ENCODE data around the gene MRPL43.
"Not testable (repeated sequence)": the region's sequence is repeated elsewhere in the genome, so short reads cannot be mapped to it uniquely, and the experiment has no call there.

MRPL43 gene
- 35.3 to 35.4 reads per million in 2 experiments for total RNA-seq

- peak; percentile 78 for DNase-seq (ENCODE audit: low read depth)
Observed at GRCh38 chr10:100986952-100987684, at the start of gene MRPL43, which contains the start of gene TWNK. Gene MRPL43 (minus strand): TSS chr10:100987497. CDS start chr10:100987443, 54 bp downstream. Gene TWNK (plus strand): TSS chr10:100987543. CDS start chr10:100988211, 668 bp downstream.

- DNase-seq (ENCODE audit: low read depth) = no peak
Observed at GRCh38 chr10:101036726-101037125, 49.4 kb upstream of the MRPL43 start.

GRCh38 chr10:101035916-101036702 lies 48.8 kb upstream of the MRPL43 start:
- DNase-seq (ENCODE audit: low read depth) = no peak

GRCh38 chr10:101035314-101035713 lies 48.0 kb upstream of the MRPL43 start:
- no peak for DNase-seq (ENCODE audit: low read depth)

GRCh38 chr10:101034404-101034803 lies 47.1 kb upstream of the MRPL43 start:
- not testable (repeated sequence) for DNase-seq (ENCODE audit: low read depth)

- no peak for DNase-seq (ENCODE audit: low read depth)
Observed at GRCh38 chr10:101033276-101033675, 46.0 kb upstream of the MRPL43 start.

GRCh38 chr10:101032637-101033224 lies 45.4 kb upstream of the MRPL43 start:
- peak; percentile 24 for DNase-seq (ENCODE audit: low read depth)

GRCh38 chr10:101031796-101032636 lies 44.7 kb upstream of the MRPL43 start:
- peak; percentile 84 for DNase-seq (ENCODE audit: low read depth)

GRCh38 chr10:101031128-101031795 lies 44.0 kb upstream of the MRPL43 start, which contains the start of the genes PDZD7 and SFXN3:
Gene PDZD7 (minus strand): TSS chr10:101031129. CDS start chr10:101030219, 910 bp downstream.
Gene SFXN3 (plus strand): TSS chr10:101031234. CDS start chr10:101034695, 3,461 bp downstream.
- DNase-seq (ENCODE audit: low read depth) = peak; percentile 95

- no peak for DNase-seq (ENCODE audit: low read depth)
Observed at GRCh38 chr10:101030496-101031127, 43.3 kb upstream of the MRPL43 start.

- no peak for DNase-seq (ENCODE audit: low read depth)
Observed at GRCh38 chr10:101029520-101030295, 42.4 kb upstream of the MRPL43 start.

GRCh38 chr10:101028446-101029337 lies 41.4 kb upstream of the MRPL43 start:
- no peak for DNase-seq (ENCODE audit: low read depth)

GRCh38 chr10:101027106-101027720 lies 39.9 kb upstream of the MRPL43 start:
- no peak for DNase-seq (ENCODE audit: low read depth)

- DNase-seq (ENCODE audit: low read depth) = no peak
Observed at GRCh38 chr10:101022967-101023705, 35.8 kb upstream of the MRPL43 start.

GRCh38 chr10:101021692-101022251 lies 34.5 kb upstream of the MRPL43 start:
- no peak for DNase-seq (ENCODE audit: low read depth)

- no peak for DNase-seq (ENCODE audit: low read depth)
Observed at GRCh38 chr10:101021239-101021638, 33.9 kb upstream of the MRPL43 start.

Measured in T follicular helper cell (primary cell).